Measurements from ENCODE around the gene WDR76. TPM values are rescaled to one million over a fixed set of nuclear protein-coding genes. Genes with fewer than 3 reads are reported as not detected.

Gene WDR76
- total RNA-seq, 4 donors from 2014 or later = 2.7 to 21.5 (median 4.1) TPM

GRCh38 chr15:43791993-43792760 is 34.6 kb upstream of the WDR76 start, which contains the start of gene SERF2:
Gene SERF2 (plus strand): TSS chr15:43792320. CDS start chr15:43792377, 57 bp downstream.
- Histone ChIP-seq H3K9me3 (no peaks in the 10 kb centered on the region), H3K27me3 (no peaks in the 10 kb centered on the region), H3K4me1 (peaks cover 2 to 30% (median 7%) of the 10 kb centered on the region in 4 donors), H3K4me3 (peak within 1 kb of the TSS; percentile 67 to 95 (median 86)), H3K27ac (peak within 1 kb of the TSS; percentile 90 to 100 (median 94)), H3K36me3 (peaks cover 0 to 36% (median 0%) of the 10 kb centered on the region in 3 donors)
- peak; percentile 100 for DNase-seq
- TF ChIP-seq CTCF (IDR thresholded peaks at IDR 0.05) (no peak), POLR2A (IDR thresholded peaks at IDR 0.05) (peak; percentile 98 to 100)

GRCh38 chr15:43792761-43793476 is 33.9 kb upstream of the WDR76 start:
- no peaks in the 10 kb centered on the region for H3K27me3 ChIP-seq
- peak in 2 of 3 donors; percentile 59 for DNase-seq
- TF ChIP-seq POLR2A (IDR thresholded peaks at IDR 0.05) = peak in 1 of 2 donors; percentile 27
- peak in 3 of 6 experiments; percentile 13 to 26 (median 22) for TF ChIP-seq CTCF (IDR thresholded peaks at IDR 0.05)
- peaks cover 0 to 36% (median 0%) of the 10 kb centered on the region in 3 donors for H3K36me3 ChIP-seq
- peak overlapping the region; percentile 67 to 95 (median 86) for H3K4me3 ChIP-seq
- no peaks in the 10 kb centered on the region for H3K9me3 ChIP-seq
- H3K4me1 ChIP-seq = peaks cover 2 to 35% (median 7%) of the 10 kb centered on the region in 4 donors
- peak overlapping the region; percentile 90 to 100 (median 94) for H3K27ac ChIP-seq

- H3K4me3 ChIP-seq = peak overlapping the region in 2 of 4 donors; percentile 67 to 95
- peak overlapping the region; percentile 90 to 100 (median 94) for H3K27ac ChIP-seq
- DNase-seq = no peak
- TF ChIP-seq CTCF (IDR thresholded peaks at IDR 0.05) = no peak
- TF ChIP-seq POLR2A (IDR thresholded peaks at IDR 0.05) = no peak
- H3K27me3 ChIP-seq = no peaks in the 10 kb centered on the region
- peaks cover 2 to 42% (median 7%) of the 10 kb centered on the region in 4 donors for H3K4me1 ChIP-seq
- no peaks in the 10 kb centered on the region for H3K9me3 ChIP-seq
- peaks cover 0 to 36% (median 0%) of the 10 kb centered on the region in 3 donors for H3K36me3 ChIP-seq
Observed at GRCh38 chr15:43793647-43794046, 33.2 kb upstream of the WDR76 start.

GRCh38 chr15:43794269-43795037 is 32.3 kb upstream of the WDR76 start:
- no peak for DNase-seq
- no peaks in the 10 kb centered on the region for H3K27me3 ChIP-seq
- H3K9me3 ChIP-seq = no peaks in the 10 kb centered on the region
- peaks cover 2 to 50% (median 7%) of the 10 kb centered on the region in 4 donors for H3K4me1 ChIP-seq
- H3K36me3 ChIP-seq = peaks cover 0 to 42% (median 0%) of the 10 kb centered on the region in 3 donors
- TF ChIP-seq CTCF (IDR thresholded peaks at IDR 0.05) (no peak), POLR2A (IDR thresholded peaks at IDR 0.05) (no peak)
- no peak overlapping the region for H3K4me3 ChIP-seq
- H3K27ac ChIP-seq = peak overlapping the region in 2 of 4 donors; percentile 8 to 100

GRCh38 chr15:43795197-43795596 is 31.6 kb upstream of the WDR76 start:
- H3K27me3 ChIP-seq = no peaks in the 10 kb centered on the region

More at GRCh38 chr15:43795197-43795596, 31.6 kb upstream of the WDR76 start:
- DNase-seq = no peak
- Histone ChIP-seq H3K4me1 (peaks cover 2 to 58% (median 7%) of the 10 kb centered on the region in 4 donors), H3K36me3 (peaks cover 0 to 46% (median 0%) of the 10 kb centered on the region in 3 donors), H3K4me3 (no peak overlapping the region), H3K27ac (peak overlapping the region in 1 of 4 donors; percentile 8), H3K9me3 (no peaks in the 10 kb centered on the region)
- TF ChIP-seq CTCF (IDR thresholded peaks at IDR 0.05) = no peak
- no peak for TF ChIP-seq POLR2A (IDR thresholded peaks at IDR 0.05)

Data from Peyer's patch (tissue), 4 donors.